ENCODE measurements around the gene PGRMC2.
A peak's percentile ranks its signal among the peaks of the same experiment; 100 is the strongest.

Gene PGRMC2

GRCh38 chr4:128311659-128312403 is 24.2 kb upstream of the PGRMC2 start:
- no peak for DNase-seq (ENCODE audit: low read depth)
- in situ Hi-C loops (cut with HindIII; ENCODE audit: low sequenced_read_pairs), result no loop called here
- no peak for TF ChIP-seq CTCF (IDR thresholded peaks at IDR 0.05; ENCODE audit: low read depth, low read length, missing control alignments)
- no peak overlapping the region for H3K4me3 ChIP-seq (ENCODE audit: low read depth, low read length)

GRCh38 chr4:128310266-128310697 is 22.7 kb upstream of the PGRMC2 start:
- in situ Hi-C loops (cut with HindIII; ENCODE audit: low sequenced_read_pairs), result no loop called here
- peak; percentile 27 for TF ChIP-seq CTCF (IDR thresholded peaks at IDR 0.05; ENCODE audit: low read depth, low read length, missing control alignments)
- H3K4me3 ChIP-seq (ENCODE audit: low read depth, low read length), result no peak overlapping the region
- no peak for DNase-seq (ENCODE audit: low read depth)

- H3K4me3 ChIP-seq (ENCODE audit: low read depth, low read length), result no peak overlapping the region
- in situ Hi-C loops (cut with HindIII; ENCODE audit: low sequenced_read_pairs), result no loop called here
- TF ChIP-seq CTCF (IDR thresholded peaks at IDR 0.05; ENCODE audit: low read depth, low read length, missing control alignments), result no peak
- no peak for DNase-seq (ENCODE audit: low read depth)
Observed at GRCh38 chr4:128309585-128309984, 22.0 kb upstream of the PGRMC2 start.

- in situ Hi-C loops (cut with HindIII; ENCODE audit: low sequenced_read_pairs), result no loop called here
- no peak for TF ChIP-seq CTCF (IDR thresholded peaks at IDR 0.05; ENCODE audit: low read depth, low read length, missing control alignments)
- no peak overlapping the region for H3K4me3 ChIP-seq (ENCODE audit: low read depth, low read length)
- DNase-seq (ENCODE audit: low read depth), result no peak
Observed at GRCh38 chr4:128308986-128309385, 21.4 kb upstream of the PGRMC2 start.

- in situ Hi-C loops (cut with HindIII; ENCODE audit: low sequenced_read_pairs), result no loop called here
- H3K4me3 ChIP-seq (ENCODE audit: low read depth, low read length), result no peak overlapping the region
- no peak for TF ChIP-seq CTCF (IDR thresholded peaks at IDR 0.05; ENCODE audit: low read depth, low read length, missing control alignments)
- DNase-seq (ENCODE audit: low read depth), result no peak
Observed at GRCh38 chr4:128307123-128307571, 19.5 kb upstream of the PGRMC2 start.

- no peak for DNase-seq (ENCODE audit: low read depth)
- no peak for TF ChIP-seq CTCF (IDR thresholded peaks at IDR 0.05; ENCODE audit: low read depth, low read length, missing control alignments)
- no peak overlapping the region for H3K4me3 ChIP-seq (ENCODE audit: low read depth, low read length)
- in situ Hi-C loops (cut with HindIII; ENCODE audit: low sequenced_read_pairs), result no loop called here
Observed at GRCh38 chr4:128305942-128306341, 18.3 kb upstream of the PGRMC2 start.
